OCI-LY3 (cell line): Measurements from ENCODE around the gene P2RX7.

Source experiments
- CTCF ChIP-seq: fragments of 200-600, 300-600 bp; sonication (generic); IDR thresholded peaks from 2 replicates; pipeline ENCODE4 v1.5.1; 2014; ENCODE audit warnings: antibody characterized with exemption, low read length, low read depth
- EZH2phosphoT487 ChIP-seq: fragments of 200-600 bp; shearing (Covaris generic); IDR thresholded peaks from 2 replicates; pipeline ENCODE4 v1.6.1; 2018; ENCODE audit warnings: antibody characterized with exemption, mixed run types, low read depth

GRCh38 chr12:121133838-121134237 lies 1.2 kb downstream of the P2RX7 start:
- no peak for TF ChIP-seq CTCF
- no peak for TF ChIP-seq EZH2phosphoT487
